Activated CD4-positive, alpha-beta T cell treated with anti-CD3 and anti-CD28 coated beads for 24 hours (primary cell): ENCODE results near the gene PAK3.

Experiments used
- DNase-seq, 2 donors: peaks; one replicate each; pipeline ENCODE4 v3.0.0-alpha.2; 2020; ENCODE audit warnings: low read depth in 2 of 2

The PAK3 gene

GRCh38 chrX:111262086-111262485, 166.1 kb downstream of the PAK3 start:
- no peak for DNase-seq

GRCh38 chrX:111264385-111264784, 168.4 kb downstream of the PAK3 start:
- no peak for DNase-seq

GRCh38 chrX:111265486-111265885, 169.5 kb downstream of the PAK3 start:
- no peak for DNase-seq

- no peak for DNase-seq
Observed at GRCh38 chrX:111268506-111268905, 172.5 kb downstream of the PAK3 start.

- no peak for DNase-seq
Observed at GRCh38 chrX:111270339-111270738, 174.3 kb downstream of the PAK3 start, which contains the start of gene CAPN6. CAPN6 (minus strand) TSS chrX:111270483; CDS start chrX:111263936, 6,547 bp downstream.
